Posterior vena cava (tissue), 2 donors: Measurements from ENCODE around the gene APOC1. TPM values are rescaled to one million over a fixed set of nuclear protein-coding genes. Genes with fewer than 3 reads are reported as not detected.

Experiments used
- total RNA-seq, 2 donors: library from RNA; stranded (reverse); fragmentation: NEBNext Ultra II Directional; extraction: Animal tissue kit (Norgen Biotek cat#: 25700); gene quantifications; one replicate each; pipeline ENCODE4 v1.2.1, GENCODE V29; 2021
- donor health status: DM: yes; HTN: yes; CAD: no.
- donor health status: DM: yes; HTN: yes; CAD: no.

Gene APOC1
- total RNA-seq, 2 donors from 2014 or later, result 3.0 to 4.3 TPM

Other genes with a start within 250 kb of the APOC1 start
- gene CEACAM19, start 243.1 kb upstream of the APOC1 start, total RNA-seq, result 1 to 10 TPM; 4.1 to 7.8 TPM
- not detected for gene CEACAM16, start 215.5 kb upstream of the APOC1 start, total RNA-seq
- gene BCL3, start 165.9 kb upstream of the APOC1 start, total RNA-seq, result 10 to 100 TPM; 37.6 to 40.4 TPM
- gene CBLC, start 136.7 kb upstream of the APOC1 start, total RNA-seq, result not detected
- gene BCAM, start 105.5 kb upstream of the APOC1 start, total RNA-seq, result 10 to 100 TPM; 49.6 to 53.8 TPM
- gene NECTIN2, start 68.3 kb upstream of the APOC1 start, total RNA-seq, result 10 to 100 TPM; 48.9 to 59.8 TPM
- 10 to 100 TPM; 27.8 to 29.9 TPM for gene TOMM40, start 23.4 kb upstream of the APOC1 start, total RNA-seq
- gene APOE, start 8.8 kb upstream of the APOC1 start, total RNA-seq, result 10 to 100 TPM; 16.8 to 57.8 TPM
- gene APOC4, start 27.6 kb downstream of the APOC1 start, total RNA-seq, result not detected
- not detected for gene APOC2, start 31.4 kb downstream of the APOC1 start, total RNA-seq
- 10 to 100 TPM; 69.9 to 78.5 TPM for gene CLPTM1, start 40.8 kb downstream of the APOC1 start, total RNA-seq
- 10 to 100 TPM; 14.3 to 22.7 TPM for gene RELB, start 86.9 kb downstream of the APOC1 start, total RNA-seq
- gene CLASRP, start 124.4 kb downstream of the APOC1 start, total RNA-seq, result 10 to 100 TPM; 48.6 to 58.5 TPM
- under 1 TPM; 0.42 to 0.48 TPM for gene ZNF296, start 161.9 kb downstream of the APOC1 start, total RNA-seq
- gene GEMIN7, start 164.7 kb downstream of the APOC1 start, total RNA-seq, result 10 to 100 TPM; 11.2 to 14.7 TPM
- 10 to 100 TPM; 15.2 to 16.2 TPM for gene PPP1R37, start 178.6 kb downstream of the APOC1 start, total RNA-seq
- not detected for gene NKPD1, start 246.4 kb downstream of the APOC1 start, total RNA-seq